UCSD-AML1 (cell line): ENCODE data around the gene AGPAT4.

ENCODE experiments used
- DNase-seq: peaks from one replicate; lab custom pipeline; 2025; ENCODE audit not compliant: unreplicated experiment; lab: John Stamatoyannopoulos, UW

Gene AGPAT4

DNA sequence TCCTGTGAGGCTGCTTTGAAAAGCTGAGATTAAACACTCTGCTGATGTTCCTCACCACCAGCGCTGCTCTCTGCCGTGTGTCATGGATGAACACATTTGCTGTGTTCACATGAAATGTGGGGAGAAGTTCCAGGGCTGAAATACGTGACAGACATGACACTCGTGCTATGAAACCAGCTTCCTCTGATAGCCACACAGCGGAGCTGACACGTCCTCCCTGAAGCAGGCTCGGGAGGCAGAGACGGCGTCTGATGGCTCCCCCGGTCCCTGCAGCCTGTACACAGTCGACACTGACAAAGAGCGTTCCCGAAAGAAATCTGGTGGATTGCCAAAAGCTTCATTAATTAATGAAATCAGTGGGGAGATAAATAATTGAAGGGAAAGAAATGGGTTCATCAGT, 17.5 kb downstream of the AGPAT4 start:
- DNase-seq = no peak

DNA sequence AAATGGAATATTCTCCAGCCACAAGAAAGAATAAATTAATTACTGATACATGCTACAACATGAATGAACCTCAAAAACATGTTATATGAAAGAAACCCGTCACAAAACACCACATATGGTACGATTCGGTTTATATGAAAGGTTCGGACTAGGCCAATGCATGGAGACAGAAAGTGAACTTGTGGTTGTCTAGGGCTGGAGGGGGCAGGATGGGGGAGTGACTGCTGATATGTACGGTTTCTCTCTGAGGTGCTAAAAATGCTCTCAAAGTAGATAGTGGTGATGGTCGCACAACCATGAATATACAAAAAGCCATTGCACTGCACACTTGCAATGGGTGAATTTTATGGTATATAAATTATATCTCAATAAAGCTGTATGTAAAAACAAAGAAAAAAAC, 18.3 kb downstream of the AGPAT4 start:
- DNase-seq = no peak

DNA sequence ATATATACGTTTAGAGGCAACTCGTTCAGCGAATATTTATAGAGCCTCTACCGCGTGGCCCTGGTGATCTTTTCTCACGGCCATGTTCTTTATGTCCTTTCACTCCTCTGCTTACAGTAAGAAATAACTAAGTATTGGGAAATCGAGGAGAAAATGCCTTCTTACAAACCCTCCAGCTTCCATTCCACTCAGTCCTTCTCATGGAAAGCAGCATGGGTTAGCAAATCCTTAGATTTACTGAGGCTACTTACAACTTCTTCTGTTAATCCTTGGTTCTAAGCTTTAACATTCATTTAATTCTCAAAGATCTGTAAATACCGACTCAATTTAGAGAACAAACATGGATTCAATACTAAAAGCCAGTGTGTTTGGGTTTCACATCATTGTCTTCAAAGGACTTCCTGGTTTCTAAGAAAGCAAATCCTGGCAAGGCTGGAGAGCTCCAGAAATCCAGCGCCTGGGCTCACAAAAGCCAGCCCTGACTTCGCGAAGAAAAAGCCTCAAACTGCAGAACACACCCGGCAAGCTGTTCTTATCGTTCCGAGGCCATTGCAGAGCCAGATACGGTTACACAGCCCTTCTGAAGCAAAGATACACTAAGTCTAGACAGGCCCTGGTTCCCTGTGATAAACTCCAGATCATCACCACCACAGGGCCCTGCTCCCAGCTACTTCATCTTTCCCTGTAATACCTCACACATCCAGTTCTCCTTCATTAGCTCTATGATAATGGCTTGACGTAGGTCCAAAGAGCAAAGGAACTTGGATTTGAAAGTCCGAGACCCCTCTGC, 19.2 kb downstream of the AGPAT4 start:
- DNase-seq = no peak

DNA sequence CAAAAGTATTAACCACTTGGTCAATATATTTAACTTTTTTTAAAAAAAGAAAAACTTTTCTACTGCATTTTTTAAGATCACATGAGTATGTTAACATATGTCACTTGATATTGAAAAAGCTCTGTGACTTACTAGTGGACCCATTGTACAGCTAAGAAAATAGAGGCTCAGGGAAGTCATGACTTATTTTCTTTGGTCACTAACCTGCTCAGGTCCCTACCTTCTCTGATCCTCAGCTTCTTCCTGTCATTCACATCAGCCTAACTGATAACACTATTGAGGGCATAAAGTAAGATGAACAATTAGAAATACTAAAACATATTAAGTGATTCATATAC, 19.8 kb downstream of the AGPAT4 start:
- DNase-seq = no peak

DNA sequence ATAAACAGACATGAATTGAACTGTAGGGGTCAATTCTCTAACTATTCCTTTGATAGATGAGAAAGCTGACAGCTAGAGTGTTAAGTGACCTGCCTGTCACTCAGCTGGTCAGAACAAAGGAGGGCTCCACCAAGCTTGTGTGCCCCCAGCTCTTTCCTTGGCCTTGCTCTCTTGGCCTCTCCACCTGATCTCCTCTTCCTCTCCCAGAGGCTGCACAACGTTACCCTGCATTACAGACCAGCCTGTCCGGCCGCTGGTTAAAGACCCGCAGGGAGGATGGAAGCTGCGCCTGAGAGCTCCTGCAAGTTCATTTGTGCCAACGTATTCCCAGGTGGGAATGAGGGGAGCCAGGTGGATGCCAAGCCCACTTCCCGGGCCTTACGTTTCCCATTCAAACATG, 22.5 kb downstream of the AGPAT4 start:
- no peak for DNase-seq

DNA sequence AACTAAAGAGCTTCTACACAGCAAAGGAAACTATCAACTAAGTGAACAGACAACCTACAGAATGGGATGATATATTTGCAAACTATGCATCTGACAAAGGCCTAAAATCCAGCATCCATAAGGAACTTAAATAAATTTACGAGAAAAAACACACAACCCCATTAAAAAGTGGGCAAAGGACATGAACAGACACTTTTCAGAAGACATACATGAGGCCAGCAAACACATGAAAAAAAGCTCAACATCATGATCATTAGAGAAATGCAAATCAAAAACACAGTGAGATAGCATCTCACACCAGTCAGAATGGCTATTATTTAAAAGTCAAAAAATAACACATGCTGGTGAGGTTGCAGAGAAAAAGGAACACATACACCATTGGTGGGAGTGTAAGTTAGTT, 24.5 kb downstream of the AGPAT4 start:
- no peak for DNase-seq

DNA sequence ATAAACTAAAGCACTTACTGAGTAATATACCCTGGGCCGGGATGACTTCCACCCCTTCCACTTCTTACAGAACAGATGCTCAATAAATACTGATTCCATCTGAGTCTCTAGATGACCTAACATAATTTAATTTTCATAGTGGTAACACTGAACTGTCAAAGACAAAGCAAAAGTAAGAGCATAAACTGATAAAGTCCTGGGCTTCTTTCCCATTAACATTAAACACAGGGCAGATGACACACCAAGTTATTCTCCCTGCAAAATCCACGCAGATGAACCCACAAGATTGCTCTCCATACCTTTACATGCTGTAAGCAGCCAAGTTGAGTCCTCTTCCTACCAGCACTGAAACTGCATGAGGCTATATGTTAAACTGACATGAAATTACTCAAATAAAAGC, 27.1 kb downstream of the AGPAT4 start:
- DNase-seq = no peak

DNA sequence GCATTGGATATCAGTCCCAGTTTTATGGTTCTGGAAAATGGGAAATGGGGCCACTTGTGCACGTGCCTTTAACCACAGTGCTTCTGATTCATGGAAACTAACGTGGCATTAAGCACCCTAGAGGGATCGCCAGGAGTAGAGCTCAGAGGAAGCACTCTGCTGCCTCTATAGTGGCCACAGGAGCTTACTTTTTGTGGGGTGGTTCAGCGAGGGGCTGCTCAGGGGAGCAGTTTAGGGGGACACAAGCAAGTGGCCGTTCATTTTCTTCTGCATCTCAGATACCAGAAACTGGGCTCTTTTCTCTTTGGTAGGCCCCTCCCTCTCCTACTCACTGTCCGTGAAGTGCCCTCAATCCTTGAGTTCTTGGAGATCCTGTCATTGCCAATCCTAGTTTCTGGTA, 28.5 kb downstream of the AGPAT4 start:
- no peak for DNase-seq

DNA sequence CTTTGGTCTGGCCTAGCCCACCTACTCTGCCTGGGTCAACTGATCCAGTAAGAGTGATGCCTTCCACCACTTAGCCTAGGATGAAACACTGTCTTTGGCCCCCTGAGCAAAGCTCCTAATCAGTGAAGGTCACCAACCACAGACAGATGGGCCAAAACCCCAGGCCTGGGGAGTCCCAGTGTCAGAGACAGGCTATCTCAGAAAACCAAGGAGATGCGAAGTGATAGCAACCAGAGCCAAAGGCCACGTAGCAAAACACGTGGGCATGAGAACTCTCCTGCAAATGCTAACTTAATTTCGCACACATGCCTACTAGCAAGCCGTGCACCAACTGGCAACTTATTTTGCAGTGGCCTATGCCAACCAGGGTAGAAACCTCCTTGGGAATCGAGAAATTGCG, 29.1 kb downstream of the AGPAT4 start:
- DNase-seq = no peak

DNA sequence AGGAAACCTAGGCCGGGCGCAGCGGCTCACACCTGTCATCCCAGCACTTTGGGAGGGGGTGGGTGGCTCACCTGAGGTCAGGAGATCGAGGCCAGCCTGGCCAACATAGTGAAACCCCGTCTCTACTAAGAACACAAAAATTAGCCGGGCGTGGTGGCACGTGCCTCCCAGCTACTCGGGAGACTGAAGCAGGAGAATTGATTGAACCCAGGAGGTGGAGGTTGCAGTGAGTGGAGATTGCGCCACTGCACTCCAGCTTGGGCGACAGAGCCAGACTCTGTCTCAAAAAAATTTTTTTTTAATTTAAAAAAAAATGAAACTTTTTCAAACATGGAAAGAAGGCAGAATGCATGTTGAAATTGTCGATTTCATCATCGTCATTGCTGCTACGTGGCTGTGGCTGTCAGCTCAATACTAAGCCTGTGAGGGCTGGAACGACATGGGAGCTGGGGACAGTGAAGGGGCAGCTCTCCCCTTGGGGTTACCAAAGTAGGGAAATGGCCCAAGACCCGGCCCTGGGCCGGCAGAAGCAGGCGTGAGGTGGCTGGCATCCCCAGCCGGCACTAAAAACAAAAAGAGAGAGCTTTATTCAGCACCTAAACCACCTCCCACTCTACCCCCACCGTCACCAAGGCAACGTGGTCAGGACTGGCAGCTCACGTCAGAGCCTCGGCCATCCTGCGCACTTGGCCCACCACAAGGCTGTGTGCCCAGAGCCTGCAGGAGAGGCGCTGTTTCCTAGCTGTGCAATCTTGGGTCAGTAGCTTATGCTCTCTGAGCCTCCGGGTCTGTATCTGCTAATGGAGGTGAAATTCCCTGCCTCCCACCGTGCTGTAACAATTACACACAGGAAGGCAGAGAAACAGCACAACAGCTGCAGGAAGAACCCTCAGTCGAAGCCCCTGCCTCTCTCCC, 30.8 kb downstream of the AGPAT4 start:
- DNase-seq = no peak

DNA sequence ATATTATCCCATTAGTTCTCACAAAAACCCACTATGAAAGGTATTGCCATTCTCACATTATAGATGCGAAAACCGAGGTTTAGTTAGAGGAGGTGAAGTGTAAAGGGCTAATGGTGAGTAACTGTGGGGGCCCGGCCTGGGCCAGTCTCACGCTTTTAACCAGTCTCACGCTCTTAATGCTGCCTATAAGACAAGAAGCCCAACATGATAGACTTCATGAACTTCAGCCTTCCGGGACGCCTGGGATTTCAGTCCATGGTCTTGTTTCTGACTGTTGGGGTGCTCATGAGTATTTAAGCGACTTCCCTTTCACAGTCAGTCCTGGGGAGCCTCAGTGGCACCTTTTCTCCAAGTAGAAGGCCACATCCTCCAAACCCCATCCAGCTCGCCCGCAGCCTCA, 31.7 kb downstream of the AGPAT4 start:
- no peak for DNase-seq

DNA sequence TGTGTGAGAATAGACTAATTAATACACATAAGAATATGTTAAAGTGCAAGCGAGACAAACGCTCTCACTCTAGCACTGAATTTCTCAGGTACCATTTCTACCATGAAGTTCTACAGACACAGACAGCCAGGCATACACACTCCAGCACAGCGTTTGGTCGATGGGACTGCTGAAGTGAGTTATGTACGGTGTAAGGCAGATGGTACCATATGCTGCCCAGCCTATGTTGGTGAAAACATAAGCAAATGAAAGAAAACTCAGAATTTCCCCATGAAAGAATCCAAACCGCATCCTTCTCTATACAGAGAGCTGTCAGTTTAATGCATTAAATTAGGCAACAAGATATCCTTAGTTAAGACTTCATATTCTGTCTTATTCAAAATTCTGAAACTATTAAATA, 34.9 kb downstream of the AGPAT4 start:
- no peak for DNase-seq

DNA sequence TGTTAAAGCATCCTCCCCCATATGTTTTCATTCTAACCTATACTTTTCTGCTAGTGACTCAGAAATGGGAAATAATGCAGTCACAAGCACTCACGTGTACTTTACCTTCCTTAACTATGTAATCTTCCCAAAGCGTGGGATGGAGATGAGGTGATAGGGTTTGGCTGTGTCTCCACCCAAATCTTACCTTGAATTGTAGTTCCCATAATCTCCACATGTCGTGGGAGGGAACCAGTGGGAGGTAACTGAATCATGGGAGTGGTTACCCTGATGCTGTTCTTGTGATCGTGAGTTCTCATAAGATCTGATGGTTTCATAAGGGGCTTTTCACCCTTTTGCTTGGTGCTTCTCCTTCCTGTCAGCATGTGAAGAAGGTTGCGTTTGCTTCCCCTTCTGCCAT, 35.4 kb downstream of the AGPAT4 start:
- no peak for DNase-seq

DNA sequence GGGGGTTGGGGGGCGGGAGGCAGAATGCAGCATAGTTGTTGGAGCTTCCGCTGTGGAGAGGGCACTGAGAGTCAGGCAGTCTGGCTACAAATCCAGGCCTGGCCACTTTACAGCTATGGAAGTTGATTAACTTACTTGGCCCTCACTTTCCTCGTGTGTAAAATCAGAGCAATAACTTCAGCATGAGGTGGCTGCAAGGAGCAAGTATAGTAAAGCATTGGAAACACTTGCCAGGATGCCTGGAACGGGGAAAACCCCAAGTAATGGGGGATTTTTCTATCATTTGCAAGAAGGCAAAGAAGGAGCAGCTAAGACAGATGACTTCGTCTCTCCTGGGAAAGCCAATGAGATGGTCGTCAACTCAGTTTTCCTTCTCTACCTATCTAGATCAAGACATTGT, 35.8 kb downstream of the AGPAT4 start:
- DNase-seq = no peak

DNA sequence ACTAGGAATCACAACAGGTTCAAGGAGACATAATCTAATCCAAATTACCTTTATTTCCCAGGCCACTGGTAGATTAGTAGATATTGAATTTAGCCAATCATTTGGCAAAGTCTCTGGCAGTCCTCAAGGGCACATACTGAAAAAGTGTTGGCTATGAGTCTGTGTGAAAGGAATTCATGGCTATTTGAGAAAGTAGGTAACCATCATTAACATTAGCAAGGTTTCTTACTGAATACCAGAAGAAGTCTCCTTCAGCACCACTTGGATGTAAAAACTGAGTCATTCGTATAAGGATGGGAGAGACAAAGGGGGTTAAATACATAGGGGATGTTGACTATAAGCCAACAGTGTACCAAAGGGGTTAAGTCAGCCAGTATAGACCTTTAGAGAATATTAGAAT, 36.7 kb downstream of the AGPAT4 start:
- no peak for DNase-seq

DNA sequence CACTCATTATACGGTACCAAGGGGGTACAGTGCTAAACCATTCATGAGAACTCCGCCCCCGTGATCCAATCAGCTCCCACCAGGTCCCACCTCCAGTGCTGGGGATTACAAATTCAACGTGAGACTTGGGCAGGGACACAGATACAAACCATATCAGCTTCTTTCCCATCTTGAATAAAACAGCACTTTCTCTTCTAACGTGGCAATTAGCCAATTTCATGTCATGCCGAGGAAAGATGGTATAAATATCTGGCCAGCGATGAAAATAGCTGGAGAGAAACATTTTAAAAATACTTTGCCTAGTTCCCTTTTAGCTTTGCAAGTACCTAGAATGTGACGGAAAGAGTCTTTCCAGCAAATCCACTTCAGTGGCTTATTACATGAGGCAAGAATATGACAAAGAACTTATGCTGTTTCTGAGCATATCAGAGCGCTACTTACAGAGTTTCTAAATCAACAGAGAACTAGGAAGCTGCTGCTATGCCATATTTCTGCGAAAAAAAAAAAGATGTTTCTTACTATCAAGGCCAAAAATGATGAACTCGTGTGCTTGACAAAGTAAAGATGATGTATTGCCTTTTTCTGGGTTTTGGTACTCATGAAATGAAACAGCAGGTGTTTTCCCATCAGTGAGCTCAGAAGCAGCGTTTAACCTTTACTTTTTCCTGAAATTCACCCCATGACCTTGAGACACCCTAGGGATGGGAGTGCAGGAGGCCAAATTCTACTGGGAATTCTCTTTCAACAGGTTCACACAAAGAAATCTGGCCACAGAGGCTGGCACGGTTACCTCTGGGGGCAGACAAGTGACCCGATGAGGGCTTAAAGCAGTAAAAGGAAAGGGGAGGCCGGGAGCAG, 37.9 kb downstream of the AGPAT4 start:
- no peak for DNase-seq

DNA sequence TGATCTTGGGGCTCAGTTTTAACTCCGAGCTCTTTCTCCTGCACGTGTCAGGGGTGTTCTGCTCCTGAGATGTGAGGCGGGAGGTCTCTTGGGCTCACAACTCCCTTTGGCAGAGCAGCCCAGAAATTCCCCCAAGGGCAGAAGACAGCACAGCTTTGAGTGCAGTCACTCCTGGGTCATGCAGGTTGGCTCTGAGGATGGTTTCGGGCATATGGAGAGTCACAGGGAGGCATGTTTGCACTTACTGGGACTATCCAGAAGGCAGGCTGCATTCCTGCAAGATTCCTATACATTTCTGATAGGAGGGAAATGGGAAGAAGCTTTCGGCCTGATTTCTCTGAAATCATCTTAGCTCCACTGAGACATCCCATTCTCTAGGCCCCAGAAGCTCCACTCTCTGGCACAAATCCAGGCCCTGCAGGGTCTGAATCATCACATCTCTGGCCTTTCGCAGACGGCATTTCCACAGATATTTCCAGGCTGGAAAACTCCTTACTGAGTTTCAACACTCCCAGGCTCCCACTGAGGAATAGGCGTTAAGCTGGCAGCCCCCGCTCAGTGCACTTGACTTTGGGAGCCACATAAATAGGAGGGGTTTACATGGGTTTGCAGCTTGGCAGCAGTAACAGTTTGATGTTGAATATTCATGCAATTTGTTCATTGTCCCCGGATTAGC, 39.7 kb downstream of the AGPAT4 start:
- no peak for DNase-seq

DNA sequence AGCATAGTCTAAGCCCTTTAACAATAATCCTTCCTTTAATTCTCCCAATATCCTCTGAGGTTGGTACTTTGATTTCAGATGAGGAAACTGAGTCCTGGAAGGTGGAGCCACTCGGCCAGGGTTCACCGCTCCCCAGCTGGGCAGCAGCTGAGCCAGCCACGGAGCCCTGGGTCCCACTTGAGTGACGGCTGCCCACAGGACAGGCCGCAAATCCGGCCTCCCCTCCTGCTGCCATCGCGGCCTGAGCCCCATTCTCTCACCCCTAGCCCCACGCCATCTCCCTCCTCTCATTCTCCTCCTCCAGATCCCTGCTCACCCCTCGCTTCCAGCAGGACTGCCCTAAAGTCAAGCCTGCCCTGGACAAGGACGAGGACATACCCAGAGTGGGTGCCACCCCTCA, 41.4 kb downstream of the AGPAT4 start:
- DNase-seq = no peak

DNA sequence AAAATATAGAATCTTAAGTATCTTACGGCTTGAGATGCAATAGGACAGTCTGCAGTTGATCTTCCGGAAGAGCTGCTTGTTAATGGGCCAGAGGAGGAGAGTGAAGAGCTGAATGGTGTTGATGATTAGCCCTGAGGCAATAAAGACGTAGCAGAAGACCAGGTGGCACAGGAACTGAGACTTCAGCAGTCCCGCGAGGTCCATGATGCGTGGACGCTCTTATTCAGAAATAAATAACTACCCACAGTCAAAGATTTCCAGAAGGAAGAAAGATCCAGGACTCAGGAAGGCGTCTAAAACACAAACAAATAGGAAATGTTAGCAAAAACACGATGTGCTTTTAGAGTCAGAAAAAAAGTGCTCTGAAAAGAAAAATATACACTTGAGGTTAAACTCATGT, 41.9 kb downstream of the AGPAT4 start:
- no peak for DNase-seq

DNA sequence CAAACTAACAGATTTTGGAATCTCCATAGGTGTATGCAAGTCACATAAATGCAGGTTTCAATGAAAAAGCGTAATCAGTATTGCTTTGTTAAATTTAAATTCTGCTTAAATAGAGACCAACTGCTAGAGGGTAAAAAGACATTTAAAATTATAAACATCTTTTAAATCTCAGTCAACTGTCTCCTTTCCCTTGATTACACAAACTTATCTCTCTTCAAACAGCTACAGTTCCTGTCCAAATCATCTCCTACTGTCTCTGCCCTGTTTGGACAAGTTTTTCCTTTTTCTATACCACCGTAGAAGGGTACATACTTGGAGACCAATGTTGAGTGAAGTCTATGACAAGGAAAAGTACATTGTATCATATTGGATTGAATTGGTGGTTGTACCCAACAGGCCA, 43.5 kb downstream of the AGPAT4 start:
- DNase-seq = no peak
